ENCODE results near the gene PSMD1.
"Not testable (repeated sequence)": the region's sequence is repeated elsewhere in the genome, so short reads cannot be mapped to it uniquely, and the experiment has no call there.

Gene PSMD1

DNA sequence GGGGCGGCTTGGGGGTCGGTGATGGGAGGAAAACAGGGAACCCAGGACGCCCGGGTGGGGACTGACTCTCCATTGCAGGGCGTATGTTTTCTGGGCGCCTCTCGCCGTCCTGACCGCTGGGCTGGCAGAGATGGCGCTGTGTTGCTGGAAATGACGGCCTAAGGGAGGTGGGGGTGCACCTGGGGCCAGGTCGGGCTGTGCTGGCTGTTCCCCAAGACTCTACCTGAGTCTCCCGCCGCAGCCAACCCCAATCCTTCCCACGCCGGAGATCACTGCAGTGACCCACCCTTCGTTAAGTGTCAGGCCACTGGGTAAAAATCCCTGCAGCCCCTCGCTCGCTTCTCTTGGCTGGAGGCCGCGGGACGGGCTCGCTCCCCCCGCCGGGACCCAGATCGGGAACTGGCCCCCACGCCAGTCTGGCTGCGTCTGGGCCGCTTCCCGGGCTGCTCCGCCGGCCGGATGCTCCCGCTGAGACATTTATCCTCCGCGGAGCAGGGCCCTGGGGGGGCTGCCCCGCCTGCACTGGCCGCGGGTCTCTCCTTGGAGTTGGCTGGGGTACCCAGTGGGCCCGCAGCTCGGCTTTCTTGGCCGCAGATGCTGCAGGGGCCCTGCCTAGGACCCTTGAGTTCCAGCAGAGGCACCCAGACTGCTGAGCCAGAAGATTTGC, 134.0 kb downstream of the PSMD1 start:
- H3K9me3 ChIP-seq = no peaks in the 10 kb centered on the region
- TF ChIP-seq, protein P1, sequence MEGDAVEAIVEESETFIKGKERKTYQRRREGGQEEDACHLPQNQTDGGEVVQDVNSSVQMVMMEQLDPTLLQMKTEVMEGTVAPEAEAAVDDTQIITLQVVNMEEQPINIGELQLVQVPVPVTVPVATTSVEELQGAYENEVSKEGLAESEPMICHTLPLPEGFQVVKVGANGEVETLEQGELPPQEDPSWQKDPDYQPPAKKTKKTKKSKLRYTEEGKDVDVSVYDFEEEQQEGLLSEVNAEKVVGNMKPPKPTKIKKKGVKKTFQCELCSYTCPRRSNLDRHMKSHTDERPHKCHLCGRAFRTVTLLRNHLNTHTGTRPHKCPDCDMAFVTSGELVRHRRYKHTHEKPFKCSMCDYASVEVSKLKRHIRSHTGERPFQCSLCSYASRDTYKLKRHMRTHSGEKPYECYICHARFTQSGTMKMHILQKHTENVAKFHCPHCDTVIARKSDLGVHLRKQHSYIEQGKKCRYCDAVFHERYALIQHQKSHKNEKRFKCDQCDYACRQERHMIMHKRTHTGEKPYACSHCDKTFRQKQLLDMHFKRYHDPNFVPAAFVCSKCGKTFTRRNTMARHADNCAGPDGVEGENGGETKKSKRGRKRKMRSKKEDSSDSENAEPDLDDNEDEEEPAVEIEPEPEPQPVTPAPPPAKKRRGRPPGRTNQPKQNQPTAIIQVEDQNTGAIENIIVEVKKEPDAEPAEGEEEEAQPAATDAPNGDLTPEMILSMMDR (IDR thresholded peaks at IDR 0.05) = no peak
- peaks cover 22% of the 10 kb centered on the region for H3K27me3 ChIP-seq
- H3K27ac ChIP-seq = no peak overlapping the region
- H3K4me3 ChIP-seq (ENCODE audit: low read depth in 1 of 2, low read length in 1 of 2) = peak overlapping the region in 1 of 2 experiments; percentile 32
- H3K4me1 ChIP-seq (ENCODE audit: control insufficient read depth in 1 of 2, insufficient read depth in 1 of 2, low read depth in 1 of 2, low read length in 1 of 2) = peaks cover 3 to 5% of the 10 kb centered on the region in 2 experiments
- no peaks in the 10 kb centered on the region for H3K36me3 ChIP-seq

DNA sequence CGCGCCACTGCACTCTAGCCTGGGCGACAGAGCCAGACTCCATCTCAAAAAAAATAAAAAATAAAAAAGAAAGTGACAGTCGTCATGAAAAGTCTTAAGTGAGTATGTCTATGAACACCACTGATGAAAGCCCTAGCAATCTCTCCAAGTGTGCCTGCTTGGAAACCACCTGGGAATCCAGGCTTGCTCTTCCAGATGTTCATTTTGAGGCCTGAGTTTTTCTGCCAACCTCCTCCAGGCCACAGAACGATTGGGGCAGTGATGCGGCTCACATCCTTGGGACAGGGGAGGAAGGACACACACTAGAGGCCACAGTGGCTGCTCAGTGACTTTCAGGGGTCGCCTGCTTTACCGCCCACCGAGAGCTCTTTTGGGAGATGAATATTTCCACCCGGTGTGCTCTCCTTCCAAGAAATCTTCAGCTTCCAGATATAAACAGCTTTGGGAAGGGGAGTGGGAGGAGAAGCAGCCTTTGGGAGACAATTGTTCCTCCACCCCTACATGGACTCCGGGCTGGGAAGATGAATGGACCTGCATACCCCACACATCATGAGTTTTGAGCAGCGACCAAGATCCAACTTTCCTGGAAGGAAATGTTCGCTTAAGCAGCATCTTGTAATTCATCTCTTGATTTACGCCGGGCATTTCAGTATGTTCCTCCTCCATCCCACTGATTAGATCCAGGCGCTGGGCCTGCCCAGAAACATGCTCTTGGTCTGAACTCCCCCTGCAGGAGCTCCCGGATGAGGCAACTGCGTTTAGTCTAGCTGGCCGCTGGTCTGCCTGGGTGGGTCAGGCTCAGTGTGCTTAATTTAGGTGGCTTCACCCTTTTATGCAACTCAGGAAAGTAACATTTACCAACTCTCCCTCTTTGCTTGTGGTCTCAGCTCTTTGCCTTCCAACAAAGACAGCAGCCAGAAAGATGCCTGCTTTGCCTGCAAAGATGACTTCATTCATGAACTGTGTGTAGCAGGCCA, 135.5 kb downstream of the PSMD1 start:
- H3K9me3 ChIP-seq = no peaks in the 10 kb centered on the region
- H3K4me1 ChIP-seq (ENCODE audit: control insufficient read depth in 1 of 2, insufficient read depth in 1 of 2, low read depth in 1 of 2, low read length in 1 of 2) = peaks cover 3 to 5% of the 10 kb centered on the region in 2 experiments
- no peak overlapping the region for H3K27ac ChIP-seq
- H3K4me3 ChIP-seq (ENCODE audit: low read depth in 1 of 2, low read length in 1 of 2) = no peak overlapping the region
- TF ChIP-seq, protein P1 (IDR thresholded peaks at IDR 0.05) = no peak
- H3K27me3 ChIP-seq = peaks cover 28% of the 10 kb centered on the region
- no peaks in the 10 kb centered on the region for H3K36me3 ChIP-seq

DNA sequence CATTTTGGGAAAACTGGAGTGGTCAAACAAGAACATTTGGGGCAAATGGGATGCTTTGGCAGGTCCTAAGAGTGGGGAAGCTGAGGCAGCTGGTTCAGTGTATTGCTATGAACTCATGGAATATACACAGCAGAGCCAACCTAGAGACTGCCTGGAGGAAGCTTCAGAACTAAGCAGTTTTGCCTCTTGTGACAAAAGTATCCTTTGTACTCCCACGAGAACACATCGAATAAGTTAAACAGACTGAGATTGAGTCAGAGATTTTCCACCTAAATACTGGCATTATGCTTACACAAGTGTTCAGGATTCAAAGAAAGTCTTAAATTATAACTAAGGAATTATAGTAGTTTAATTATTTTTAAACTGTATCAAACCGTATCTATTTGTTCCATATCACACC, 136.5 kb downstream of the PSMD1 start:
- Histone ChIP-seq H3K27ac (no peak overlapping the region), H3K4me3 (ENCODE audit: low read depth in 1 of 2, low read length in 1 of 2) (no peak overlapping the region), H3K4me1 (ENCODE audit: control insufficient read depth in 1 of 2, insufficient read depth in 1 of 2, low read depth in 1 of 2, low read length in 1 of 2) (peaks cover 10 to 12% of the 10 kb centered on the region in 2 experiments), H3K36me3 (no peaks in the 10 kb centered on the region), H3K27me3 (peaks cover 28% of the 10 kb centered on the region), H3K9me3 (no peaks in the 10 kb centered on the region)
- TF ChIP-seq, protein P1 (IDR thresholded peaks at IDR 0.05) = no peak

DNA sequence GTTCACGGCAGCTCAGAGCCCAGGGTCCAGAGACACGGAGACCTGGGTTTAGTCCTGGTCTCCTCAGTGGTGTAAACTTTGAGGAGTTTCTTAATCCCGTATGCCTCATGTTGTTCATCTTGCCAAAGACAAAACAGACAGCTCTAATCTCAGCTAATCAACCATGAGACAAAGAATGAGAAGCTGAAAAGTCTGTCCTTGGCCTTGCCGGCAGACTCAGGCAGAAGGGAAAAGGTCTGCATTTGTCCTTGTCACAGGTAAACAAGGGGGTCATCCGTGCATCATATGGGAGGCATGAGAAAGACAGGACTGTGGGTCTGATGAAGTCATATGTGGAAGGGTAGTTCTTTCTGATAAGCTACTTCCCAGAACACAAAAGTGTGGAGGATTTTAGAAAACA, 139.9 kb downstream of the PSMD1 start:
- H3K27ac ChIP-seq = no peak overlapping the region

DNA sequence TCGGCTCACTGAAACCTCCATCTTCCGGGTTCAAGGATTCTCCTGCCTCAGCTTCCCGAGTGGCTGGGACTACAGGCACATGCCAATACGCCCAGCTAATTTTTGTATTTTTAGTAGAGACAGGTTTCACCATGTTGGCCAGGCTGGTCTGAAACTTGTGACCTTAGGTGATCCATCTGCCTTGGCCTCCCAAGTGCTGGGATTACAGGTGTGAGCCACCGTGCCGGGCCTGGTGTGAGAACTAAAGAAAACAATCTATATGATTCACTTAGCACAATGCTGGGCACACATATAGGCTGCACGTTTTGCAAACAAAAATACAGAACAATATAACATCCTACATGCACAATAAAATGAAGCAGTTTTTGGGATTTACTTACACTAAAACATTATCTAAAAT, 140.5 kb downstream of the PSMD1 start:
- not testable (repeated sequence) for H3K9me3 ChIP-seq; H3K36me3 ChIP-seq; H3K27ac ChIP-seq; H3K4me3 ChIP-seq (ENCODE audit: low read depth in 1 of 2, low read length in 1 of 2)
- peaks cover 15% of the 10 kb centered on the region for H3K27me3 ChIP-seq
- peaks cover 12 to 15% of the 10 kb centered on the region in 2 experiments for H3K4me1 ChIP-seq (ENCODE audit: control insufficient read depth in 1 of 2, insufficient read depth in 1 of 2, low read depth in 1 of 2, low read length in 1 of 2)

More for the DNA sequence above, 139.9 kb downstream of the PSMD1 start:
- H3K9me3 ChIP-seq = no peaks in the 10 kb centered on the region
- H3K27me3 ChIP-seq = peaks cover 15% of the 10 kb centered on the region
- H3K4me1 ChIP-seq (ENCODE audit: control insufficient read depth in 1 of 2, insufficient read depth in 1 of 2, low read depth in 1 of 2, low read length in 1 of 2) = peaks cover 12 to 15% of the 10 kb centered on the region in 2 experiments
- no peak overlapping the region for H3K4me3 ChIP-seq (ENCODE audit: low read depth in 1 of 2, low read length in 1 of 2)
- H3K36me3 ChIP-seq = no peaks in the 10 kb centered on the region
- TF ChIP-seq, protein P1 (IDR thresholded peaks at IDR 0.05) = no peak
